ENCODE results near the gene ITIH2.

Gene ITIH2

DNA sequence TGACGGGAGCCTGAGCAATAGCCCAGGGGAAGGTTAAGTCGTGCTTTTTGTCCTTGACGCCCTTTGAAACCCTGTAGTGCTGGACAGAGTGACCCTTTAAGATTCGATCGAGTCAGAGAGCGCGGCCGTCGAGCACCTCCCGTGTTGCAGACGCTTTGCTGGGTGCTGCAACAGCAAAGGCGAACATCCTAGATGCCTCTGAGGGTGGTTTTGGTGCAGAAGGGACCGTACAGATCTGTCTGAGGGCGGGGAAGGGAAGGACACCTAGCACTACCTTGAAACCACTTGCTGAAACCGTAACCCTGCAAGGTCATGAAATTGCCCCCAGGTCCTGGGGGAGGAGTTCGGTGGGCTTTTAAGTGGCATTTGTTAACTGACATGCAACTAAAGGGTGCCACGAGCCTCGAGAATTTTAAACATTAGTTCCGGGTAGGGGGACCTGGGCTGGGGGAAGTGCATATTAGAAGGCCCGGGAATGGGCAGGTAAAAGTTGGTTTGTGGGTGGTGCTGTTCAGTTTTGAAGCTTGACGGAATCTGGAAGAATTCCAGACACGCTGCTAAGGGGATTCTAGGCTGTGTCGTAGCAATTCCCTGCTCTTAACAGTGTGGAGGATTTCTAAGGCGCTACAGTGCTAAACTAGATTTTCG, 85.6 kb downstream of the ITIH2 start:
- H3K4me2 ChIP-seq (ENCODE audit: low read depth, low read length): peak overlapping the region; percentile 94
- H3K9me3 ChIP-seq (replicated peaks; ENCODE audit: insufficient read depth, low read length): no peaks in the 10 kb centered on the region
- H3K9ac ChIP-seq (ENCODE audit: low read length): peak overlapping the region; percentile 82
- H3K9me2 ChIP-seq (replicated peaks; ENCODE audit: insufficient read depth, low read length): no peaks in the 10 kb centered on the region
- H3K36me3 ChIP-seq (replicated peaks; ENCODE audit: insufficient read depth, low read length): no peaks in the 10 kb centered on the region; the same call in 1 of the 2 replicates
- peak; percentile 32 for DNase-seq
- no peak for TF ChIP-seq EZH2 (optimal IDR thresholded peaks at IDR 0.05; ENCODE audit: low read depth, low read length)
- TF ChIP-seq EZH2phosphoT487 (IDR thresholded peaks at IDR 0.05; ENCODE audit: low read length): no peak
- TF ChIP-seq, protein P1, sequence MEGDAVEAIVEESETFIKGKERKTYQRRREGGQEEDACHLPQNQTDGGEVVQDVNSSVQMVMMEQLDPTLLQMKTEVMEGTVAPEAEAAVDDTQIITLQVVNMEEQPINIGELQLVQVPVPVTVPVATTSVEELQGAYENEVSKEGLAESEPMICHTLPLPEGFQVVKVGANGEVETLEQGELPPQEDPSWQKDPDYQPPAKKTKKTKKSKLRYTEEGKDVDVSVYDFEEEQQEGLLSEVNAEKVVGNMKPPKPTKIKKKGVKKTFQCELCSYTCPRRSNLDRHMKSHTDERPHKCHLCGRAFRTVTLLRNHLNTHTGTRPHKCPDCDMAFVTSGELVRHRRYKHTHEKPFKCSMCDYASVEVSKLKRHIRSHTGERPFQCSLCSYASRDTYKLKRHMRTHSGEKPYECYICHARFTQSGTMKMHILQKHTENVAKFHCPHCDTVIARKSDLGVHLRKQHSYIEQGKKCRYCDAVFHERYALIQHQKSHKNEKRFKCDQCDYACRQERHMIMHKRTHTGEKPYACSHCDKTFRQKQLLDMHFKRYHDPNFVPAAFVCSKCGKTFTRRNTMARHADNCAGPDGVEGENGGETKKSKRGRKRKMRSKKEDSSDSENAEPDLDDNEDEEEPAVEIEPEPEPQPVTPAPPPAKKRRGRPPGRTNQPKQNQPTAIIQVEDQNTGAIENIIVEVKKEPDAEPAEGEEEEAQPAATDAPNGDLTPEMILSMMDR (IDR thresholded peaks at IDR 0.05; ENCODE audit: low read length): no peak
- H4K20me1 ChIP-seq (ENCODE audit: insufficient read depth, low read length): peaks cover 26% of the 10 kb centered on the region
- H3F3A ChIP-seq (ENCODE audit: insufficient read depth, low read length): no peaks in the 10 kb centered on the region
- H3K79me2 ChIP-seq (ENCODE audit: low read length): peaks cover 99% of the 10 kb centered on the region
- H3K27ac ChIP-seq (ENCODE audit: low read length): peak overlapping the region; percentile 46; the same call in 1 of the 2 replicates
- peak overlapping the region; percentile 48 for H2AFZ ChIP-seq (ENCODE audit: low read length)
- peak overlapping the region; percentile 90 for H3K4me3 ChIP-seq (ENCODE audit: low read length)
- peaks cover 17% of the 10 kb centered on the region for H3K4me1 ChIP-seq (ENCODE audit: low read length)
- no peaks in the 10 kb centered on the region for H3K27me3 ChIP-seq (replicated peaks; ENCODE audit: insufficient read depth, low read length)

DNA sequence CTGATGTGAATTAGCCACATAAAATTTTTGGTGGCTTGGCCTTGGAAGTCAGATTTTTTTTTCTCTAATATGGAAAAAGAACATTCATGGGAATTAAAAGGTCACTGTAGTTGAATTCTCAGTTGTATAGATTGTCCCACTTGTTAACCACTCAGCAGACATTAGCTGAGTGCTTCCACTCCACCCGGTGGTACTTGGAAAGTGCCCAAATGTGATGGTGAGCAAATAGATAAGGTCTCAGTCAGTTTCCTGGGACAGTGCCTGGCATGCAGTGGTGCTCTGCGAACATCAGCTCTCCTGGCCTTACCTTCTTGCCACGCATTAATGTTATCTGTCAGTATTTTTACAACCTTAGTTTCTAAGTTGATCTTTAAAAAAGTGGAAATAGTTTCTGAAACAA, 86.3 kb downstream of the ITIH2 start:
- H2AFZ ChIP-seq (ENCODE audit: low read length): no peak overlapping the region
- peak overlapping the region; percentile 94 for H3K4me2 ChIP-seq (ENCODE audit: low read depth, low read length)
- TF ChIP-seq EZH2 (optimal IDR thresholded peaks at IDR 0.05; ENCODE audit: low read depth, low read length): no peak
- TF ChIP-seq, protein P1 (IDR thresholded peaks at IDR 0.05; ENCODE audit: low read length): no peak
- TF ChIP-seq EZH2phosphoT487 (IDR thresholded peaks at IDR 0.05; ENCODE audit: low read length): no peak
- no peaks in the 10 kb centered on the region for H3F3A ChIP-seq (ENCODE audit: insufficient read depth, low read length)
- H3K79me2 ChIP-seq (ENCODE audit: low read length): peaks cover 99% of the 10 kb centered on the region
- H3K9me3 ChIP-seq (replicated peaks; ENCODE audit: insufficient read depth, low read length): no peaks in the 10 kb centered on the region
- no peaks in the 10 kb centered on the region for H3K9me2 ChIP-seq (replicated peaks; ENCODE audit: insufficient read depth, low read length)
- no peak overlapping the region for H3K27ac ChIP-seq (ENCODE audit: low read length)
- peak overlapping the region; percentile 82 for H3K9ac ChIP-seq (ENCODE audit: low read length)
- no peak for DNase-seq
- peaks cover 32% of the 10 kb centered on the region for H4K20me1 ChIP-seq (ENCODE audit: insufficient read depth, low read length)
- peak overlapping the region; percentile 90 for H3K4me3 ChIP-seq (ENCODE audit: low read length)
- H3K4me1 ChIP-seq (ENCODE audit: low read length): peaks cover 17% of the 10 kb centered on the region
- H3K27me3 ChIP-seq (replicated peaks; ENCODE audit: insufficient read depth, low read length): no peaks in the 10 kb centered on the region
- H3K36me3 ChIP-seq (replicated peaks; ENCODE audit: insufficient read depth, low read length): no peaks in the 10 kb centered on the region; the same call in 1 of the 2 replicates

DNA sequence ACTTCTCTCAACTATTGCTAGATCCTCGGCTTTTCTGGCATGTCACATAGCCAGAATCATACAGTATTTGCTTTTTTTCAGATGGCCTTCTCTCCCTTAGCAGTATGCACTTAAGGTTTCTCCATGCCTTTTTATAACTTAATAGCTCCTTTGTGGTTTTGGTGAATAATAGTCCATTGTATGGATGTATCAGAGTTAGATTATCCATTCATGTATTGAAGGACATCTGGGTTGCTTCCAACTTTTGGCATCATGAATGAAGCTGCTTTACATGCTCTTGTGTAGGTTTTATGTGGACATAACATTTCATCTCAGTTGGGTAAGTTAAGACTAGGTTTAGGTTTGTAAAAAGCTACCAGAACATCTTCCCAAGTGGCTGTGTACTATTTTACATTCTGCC, 89.4 kb downstream of the ITIH2 start:
- Histone ChIP-seq H3K9ac (ENCODE audit: low read length) (no peak overlapping the region), H3K9me2 (replicated peaks; ENCODE audit: insufficient read depth, low read length) (no peaks in the 10 kb centered on the region), H3K4me3 (ENCODE audit: low read length) (no peak overlapping the region), H3F3A (ENCODE audit: insufficient read depth, low read length) (no peaks in the 10 kb centered on the region), H3K27ac (ENCODE audit: low read length) (no peak overlapping the region), H3K4me2 (ENCODE audit: low read depth, low read length) (no peak overlapping the region), H3K4me1 (ENCODE audit: low read length) (peaks cover 10% of the 10 kb centered on the region; the same call in 1 of the 2 replicates), H2AFZ (ENCODE audit: low read length) (no peak overlapping the region), H4K20me1 (ENCODE audit: insufficient read depth, low read length) (peaks cover 45% of the 10 kb centered on the region), H3K36me3 (replicated peaks; ENCODE audit: insufficient read depth, low read length) (no peaks in the 10 kb centered on the region; the same call in 1 of the 2 replicates), H3K27me3 (replicated peaks; ENCODE audit: insufficient read depth, low read length) (no peaks in the 10 kb centered on the region), H3K9me3 (replicated peaks; ENCODE audit: insufficient read depth, low read length) (no peaks in the 10 kb centered on the region), H3K79me2 (ENCODE audit: low read length) (peaks cover 96% of the 10 kb centered on the region)
- TF ChIP-seq, protein P1 (IDR thresholded peaks at IDR 0.05; ENCODE audit: low read length): no peak
- no peak for TF ChIP-seq EZH2phosphoT487 (IDR thresholded peaks at IDR 0.05; ENCODE audit: low read length)
- TF ChIP-seq EZH2 (optimal IDR thresholded peaks at IDR 0.05; ENCODE audit: low read depth, low read length): no peak
- DNase-seq: no peak
